HL-60 (cell line): Measurements from ENCODE around the gene METTL16.

Source experiments
- DNase-seq, 2 experiments: peaks; one replicate each; pipeline ENCODE4 v3.0.0-alpha.2; 2010 to 2020; ENCODE audit warnings: low read depth in 1 of 2, low spot score in 1 of 2
- H3K27ac ChIP-seq: fragments of 250-450 bp; sonication (Bioruptor Pico); replicated peaks from 2 replicates; pipeline ENCODE4 v1.5.1; 2020; ENCODE audit warnings: mild to moderate bottlenecking, moderate library complexity
- H3K27me3 ChIP-seq: fragments of 250-450 bp; sonication (Bioruptor Pico); 2 replicates; pipeline ENCODE4 v1.5.1; 2021; ENCODE audit warnings: mild to moderate bottlenecking, moderate library complexity; ENCODE audit not compliant: insufficient read depth, poor library complexity, severe bottlenecking
- H3K4me3 ChIP-seq: replicated peaks from 2 replicates; pipeline ENCODE4 v1.5.1; 2011; ENCODE audit warnings: mild to moderate bottlenecking, control low read depth, low read length; ENCODE audit not compliant: insufficient read depth
- CTCF ChIP-seq: IDR thresholded peaks from one replicate; pipeline ENCODE4 v1.5.1; 2011; ENCODE audit warnings: low read length, control low read depth, inconsistent platforms; ENCODE audit not compliant: insufficient read depth
- GABPA ChIP-seq: IDR thresholded peaks from 2 replicates; pipeline ENCODE4 v1.6.1; 2012; ENCODE audit warnings: low read depth
- POLR2AphosphoS5 ChIP-seq: IDR thresholded peaks from 2 replicates; pipeline ENCODE4 v1.6.1; 2012; ENCODE audit warnings: low read depth
- REST ChIP-seq: IDR thresholded peaks from 2 replicates; pipeline ENCODE4 v1.6.1; 2012; ENCODE audit warnings: low read depth; ENCODE audit not compliant: insufficient replicate concordance
- SPI1 ChIP-seq: IDR thresholded peaks from 2 replicates; pipeline ENCODE4 v1.6.1; 2012; ENCODE audit warnings: low read depth, mild to moderate bottlenecking, borderline replicate concordance

Gene METTL16

GRCh38 chr17:2405247-2405926 is 106.3 kb downstream of the METTL16 start:
- H3K27ac ChIP-seq: no peak overlapping the region
- no peaks in the 10 kb centered on the region for H3K27me3 ChIP-seq
- H3K4me3 ChIP-seq: no peak overlapping the region
- no peak for DNase-seq
- TF ChIP-seq REST (no peak), GABPA (no peak), POLR2AphosphoS5 (no peak), SPI1 (no peak), CTCF (no peak)

- TF ChIP-seq REST: no peak
- TF ChIP-seq GABPA: no peak
- TF ChIP-seq SPI1: no peak
- TF ChIP-seq CTCF: no peak
- TF ChIP-seq POLR2AphosphoS5: no peak
- DNase-seq: no peak
- no peaks in the 10 kb centered on the region for H3K27me3 ChIP-seq
- no peak overlapping the region for H3K4me3 ChIP-seq
- H3K27ac ChIP-seq: no peak overlapping the region
Measured at GRCh38 chr17:2403044-2403443, 108.6 kb downstream of the METTL16 start.

GRCh38 chr17:2402544-2402943 is 109.1 kb downstream of the METTL16 start:
- H3K27me3 ChIP-seq: no peaks in the 10 kb centered on the region
- no peak for DNase-seq
- TF ChIP-seq SPI1: no peak
- TF ChIP-seq POLR2AphosphoS5: no peak
- H3K4me3 ChIP-seq: peak overlapping the region; percentile 41
- peak overlapping the region; percentile 53; the same call in 1 of the 2 replicates for H3K27ac ChIP-seq

- TF ChIP-seq REST: no peak
- no peak for TF ChIP-seq GABPA
- DNase-seq: peak; percentile 88 to 97
- Histone ChIP-seq H3K4me3 (peak overlapping the region; percentile 41), H3K27ac (peak overlapping the region; percentile 93), H3K27me3 (no peaks in the 10 kb centered on the region)
Measured at GRCh38 chr17:2401426-2402221, 110.1 kb downstream of the METTL16 start.
